AML-193 (cell line): ENCODE data around the gene CRYBB2.
"Not testable (repeated sequence)": the region's sequence is repeated elsewhere in the genome, so short reads cannot be mapped to it uniquely, and the experiment has no call there.

Experiments used
- DNase-seq, 2 experiments: peaks; one replicate each; lab custom pipeline; 2025; lab: John Stamatoyannopoulos, UW

CRYBB2 gene

DNA sequence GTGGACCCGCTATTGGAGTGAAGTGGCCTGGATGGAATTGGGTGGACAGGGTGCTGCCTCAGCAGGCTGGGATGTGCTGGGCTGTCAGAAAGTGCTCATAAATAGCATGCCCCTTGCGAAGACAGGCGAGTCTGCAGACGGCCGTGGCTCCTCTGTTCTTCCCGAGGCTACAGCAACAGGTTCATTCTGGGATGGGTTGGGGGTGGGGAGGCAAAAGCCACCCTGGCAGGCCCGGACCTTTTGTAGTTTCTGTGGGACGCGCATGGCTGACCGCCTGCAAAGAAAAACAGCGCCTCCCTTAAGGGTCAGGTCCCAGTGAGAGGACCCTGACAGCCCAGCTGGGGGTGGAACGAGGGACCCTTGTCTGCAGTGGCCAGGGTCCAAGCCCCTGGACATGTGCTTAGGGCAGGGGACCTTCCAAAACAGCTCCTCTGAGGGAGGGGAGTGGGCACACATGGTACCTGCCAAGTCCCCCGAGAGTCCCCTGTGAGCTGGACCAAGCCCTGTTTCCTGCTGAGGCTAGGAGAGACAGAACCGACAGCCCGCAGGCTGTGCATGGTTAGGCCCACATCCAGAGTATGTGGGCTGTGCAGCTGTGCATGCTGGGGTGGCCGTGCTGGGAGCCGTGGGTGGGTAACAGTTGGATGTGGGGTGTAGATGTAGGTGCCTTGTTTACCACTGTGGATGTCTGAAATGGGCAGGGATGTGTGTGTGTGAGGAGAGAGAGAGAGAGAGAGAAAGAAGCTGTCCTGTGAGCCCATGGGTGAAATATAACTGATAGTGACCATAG, 19.5 kb upstream of the CRYBB2 start, which contains the start of gene CRYBB3:
CRYBB3 (plus strand) TSS at position 128 of the 790 bp plus-strand sequence. CDS start 1,539 bp downstream, outside the sequence.
- DNase-seq: no peak

DNA sequence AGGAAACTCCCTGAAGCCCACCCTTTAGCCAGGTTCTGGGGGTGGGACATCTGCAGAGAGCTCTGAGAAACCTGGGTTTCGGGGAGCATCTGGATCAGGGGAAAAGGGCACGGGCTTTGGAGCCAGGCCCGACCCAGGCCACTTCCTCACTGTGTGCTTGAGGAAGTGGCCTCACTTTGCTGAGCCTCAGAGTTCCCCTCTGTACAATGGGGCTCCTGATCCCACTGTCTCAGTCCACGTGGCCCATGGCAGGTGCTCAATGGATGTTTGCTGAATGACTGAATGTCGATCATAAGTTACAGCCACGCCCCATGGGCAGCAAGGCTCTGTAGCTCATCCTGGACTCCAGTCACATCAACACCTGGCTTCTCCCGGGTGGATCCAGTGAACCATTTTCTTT, 18.5 kb upstream of the CRYBB2 start:
- no peak for DNase-seq

GRCh38 chr22:25201557-25202273, 17.7 kb upstream of the CRYBB2 start:
- no peak for DNase-seq

- peak; percentile 33 to 39 for DNase-seq
Observed at GRCh38 chr22:25202290-25202921, 17.0 kb upstream of the CRYBB2 start.

- DNase-seq: no peak
Observed at GRCh38 chr22:25203082-25203481, 16.4 kb upstream of the CRYBB2 start.

DNA sequence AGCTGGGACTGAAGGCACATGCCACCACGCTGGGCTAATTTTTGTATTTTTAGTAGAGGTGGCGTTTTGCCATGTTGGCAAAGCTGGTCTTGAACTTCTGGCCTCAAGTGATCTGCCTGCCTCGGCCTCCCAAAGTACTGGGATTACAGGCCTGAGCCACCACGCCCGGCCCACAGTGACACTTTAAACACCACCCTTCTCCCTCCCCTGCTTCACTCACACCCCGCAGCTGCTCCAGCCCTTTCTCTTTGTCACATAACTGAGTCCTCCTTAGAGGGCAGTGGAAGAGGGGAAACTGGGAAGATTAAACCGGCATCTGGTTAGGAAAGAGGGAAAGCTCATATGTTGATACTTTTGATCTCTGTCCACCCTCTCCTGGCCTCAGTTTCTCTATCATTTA, 14.9 kb upstream of the CRYBB2 start:
- not testable (repeated sequence) for DNase-seq

DNA sequence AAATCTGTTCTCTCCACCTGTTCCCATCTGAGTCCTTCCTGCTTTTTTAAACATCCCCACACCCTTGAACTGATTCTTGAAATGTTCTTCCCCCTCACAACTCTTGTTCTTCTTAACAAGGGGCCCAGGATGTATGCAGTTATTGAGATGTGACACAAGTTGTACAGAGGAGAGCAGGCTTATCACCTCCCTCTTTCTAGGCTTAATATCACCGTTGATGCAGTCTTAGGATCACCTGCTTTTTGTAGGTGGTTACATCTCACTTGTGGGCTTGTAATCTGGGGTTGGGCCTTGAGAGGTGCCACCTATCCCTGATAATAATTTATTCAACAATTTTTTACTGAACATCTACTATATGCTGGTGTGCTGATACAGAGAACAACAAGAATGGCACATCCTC, 13.6 kb upstream of the CRYBB2 start:
- no peak for DNase-seq

- DNase-seq: no peak
Observed at GRCh38 chr22:25206998-25207397, 12.4 kb upstream of the CRYBB2 start.

DNA sequence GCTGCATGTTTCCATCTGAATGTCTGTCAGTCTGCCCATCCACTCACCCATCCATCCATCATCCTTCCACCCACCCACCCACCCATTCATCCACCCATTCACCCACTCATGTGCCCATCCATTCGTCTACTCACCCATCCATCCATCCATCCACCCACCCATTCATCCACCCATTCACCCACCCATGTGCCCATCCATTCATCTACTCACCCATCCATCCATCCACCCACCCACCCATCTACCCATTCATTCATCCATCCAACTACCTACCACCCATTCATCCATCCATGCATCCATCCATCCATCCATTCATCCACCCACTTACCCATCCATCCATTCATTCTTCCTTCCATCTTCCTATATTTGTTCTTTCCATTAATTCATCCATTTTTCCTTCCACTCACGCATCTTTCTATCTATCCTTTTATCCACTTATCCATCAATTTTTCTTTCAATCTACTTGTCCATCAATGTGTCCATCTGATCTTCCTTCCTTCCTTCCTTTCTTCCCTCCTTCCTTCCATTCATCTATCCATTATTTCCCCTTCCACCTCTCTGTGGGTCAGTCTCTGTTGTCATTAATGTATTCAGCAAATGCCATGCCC, 11.8 kb upstream of the CRYBB2 start:
- no peak for DNase-seq

DNA sequence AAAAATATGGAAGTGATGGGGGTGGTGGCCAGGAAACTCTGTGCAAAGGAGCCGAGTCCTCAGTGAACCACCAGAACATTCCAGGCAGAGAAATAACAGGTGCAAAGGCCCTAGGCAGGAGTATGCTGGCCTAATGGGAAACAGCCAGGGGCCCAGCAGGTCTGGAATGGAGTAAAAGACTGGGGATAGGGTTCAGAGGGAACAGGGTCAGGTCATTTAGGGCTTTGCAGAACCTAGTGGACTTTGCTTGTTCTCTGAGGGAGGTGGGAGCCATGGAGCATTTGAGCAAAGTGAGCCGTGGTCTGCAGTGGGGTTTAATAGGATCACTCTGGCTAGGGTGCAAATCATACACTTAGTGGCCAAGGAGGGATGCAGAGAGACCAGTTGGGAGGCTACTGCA, 11.1 kb upstream of the CRYBB2 start:
- no peak for DNase-seq

- DNase-seq: no peak
Observed at GRCh38 chr22:25208743-25209505, 10.5 kb upstream of the CRYBB2 start.

DNA sequence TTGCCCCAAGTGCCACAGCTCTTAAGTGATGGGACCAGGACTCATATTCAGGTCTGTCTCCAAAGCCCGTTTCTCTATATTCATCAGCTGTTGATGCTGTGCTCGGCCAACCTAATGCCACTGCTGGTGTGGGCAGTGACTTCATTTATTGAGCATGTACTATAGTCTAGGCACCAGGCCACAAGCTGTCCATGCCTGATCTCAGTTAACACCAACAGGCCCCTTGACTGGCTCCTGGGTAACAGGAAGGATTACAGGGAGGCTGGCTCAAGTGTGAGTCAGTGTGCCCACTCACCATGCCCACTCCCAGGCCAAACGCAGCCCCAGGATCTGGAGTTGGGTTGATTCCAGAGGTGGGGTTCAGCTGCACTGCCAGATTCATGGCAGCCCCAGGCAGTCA, 8.6 kb upstream of the CRYBB2 start:
- no peak for DNase-seq

GRCh38 chr22:25212337-25212736, 7.1 kb upstream of the CRYBB2 start:
- DNase-seq: no peak

DNA sequence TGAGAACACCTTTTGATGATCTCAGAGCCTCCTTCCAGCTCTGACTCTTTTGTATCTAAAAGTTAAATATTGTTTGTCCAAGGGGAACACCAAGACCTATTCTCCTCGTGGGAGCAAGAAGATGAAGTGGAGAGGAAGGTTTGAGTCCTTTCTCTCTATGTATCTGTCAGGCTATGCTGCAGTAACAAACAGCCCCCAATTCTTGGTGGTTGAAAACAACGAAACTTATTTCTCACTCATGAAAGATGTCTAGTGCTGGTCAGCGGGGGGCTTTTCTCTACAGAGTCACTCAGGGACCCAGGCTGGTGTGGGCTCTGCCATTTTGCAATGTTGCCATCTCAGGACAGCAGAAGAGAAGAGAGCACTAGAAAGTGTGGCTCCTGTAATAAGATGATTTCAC, 6.2 kb upstream of the CRYBB2 start:
- no peak for DNase-seq

DNA sequence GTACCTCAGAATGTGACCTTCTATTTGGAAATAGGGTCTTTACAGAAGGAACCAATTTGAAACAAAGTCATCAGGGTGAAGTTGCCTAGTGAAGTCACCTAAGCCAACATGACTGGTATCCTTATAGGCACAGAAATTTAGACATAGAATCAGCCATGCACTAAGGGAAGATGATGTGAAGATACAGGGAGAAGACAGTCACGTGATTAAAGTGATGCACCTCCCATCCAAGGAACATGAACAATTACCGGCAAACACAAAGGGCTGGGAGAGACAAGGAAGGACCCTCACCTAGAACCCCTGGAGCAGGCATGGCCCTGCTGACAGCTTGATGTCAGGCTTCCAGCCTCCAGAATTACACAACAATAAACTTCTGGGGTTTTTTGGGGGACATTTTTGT, 3.2 kb upstream of the CRYBB2 start:
- DNase-seq: no peak

GRCh38 chr22:25219948-25220442, 556 bp downstream of the CRYBB2 start:
- no peak for DNase-seq

DNA sequence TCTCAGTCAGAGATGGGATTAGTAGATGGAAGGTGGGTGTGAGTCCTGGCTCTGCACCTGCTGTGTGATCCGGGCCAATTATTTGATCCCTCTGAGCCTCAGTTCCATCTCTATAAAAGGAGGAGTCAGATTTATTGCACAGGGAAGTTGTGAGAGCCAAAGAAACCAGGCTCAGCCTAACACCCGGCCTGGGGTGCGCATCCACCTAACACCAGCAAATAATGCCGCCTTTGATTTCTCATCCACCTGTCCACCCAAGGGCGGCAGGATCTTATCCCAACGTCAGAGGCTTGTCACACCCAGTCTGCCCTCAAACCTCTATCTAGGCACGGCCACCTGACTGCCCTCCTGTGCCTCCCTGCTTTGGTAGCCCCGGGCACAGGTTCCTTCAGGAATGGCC, 2.4 kb downstream of the CRYBB2 start:
- DNase-seq: no peak

DNA sequence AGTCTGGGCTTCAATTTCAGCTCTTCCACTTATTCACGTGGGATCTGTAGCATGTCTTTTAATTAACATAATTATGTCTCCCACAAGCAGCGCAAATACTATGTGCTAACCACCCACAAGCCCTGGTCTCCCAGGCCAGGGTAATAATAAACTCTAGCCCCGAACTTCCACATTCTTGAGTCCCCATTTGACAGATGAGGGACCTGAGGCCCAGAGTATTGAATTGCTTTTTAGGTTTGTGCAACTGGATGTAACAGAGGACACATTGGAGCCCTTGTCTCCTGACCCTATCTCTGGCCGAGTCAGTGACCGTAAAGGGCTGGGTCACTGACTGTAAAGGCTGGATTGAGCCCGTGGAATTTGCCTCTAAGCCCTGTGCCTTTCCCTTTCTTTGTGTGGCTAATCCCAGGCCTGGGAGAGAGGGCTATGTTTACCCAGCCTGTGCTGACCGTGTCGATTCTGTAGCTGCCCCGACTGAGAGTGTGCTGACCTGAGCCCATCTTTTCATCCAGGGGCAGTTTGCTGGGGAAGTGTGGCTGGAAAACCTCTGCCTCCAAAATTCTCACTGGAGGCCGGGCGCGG, 3.9 kb downstream of the CRYBB2 start:
- DNase-seq: no peak

- no peak for DNase-seq
Observed at GRCh38 chr22:25228822-25229221, 9.4 kb downstream of the CRYBB2 start.

GRCh38 chr22:25230760-25231159, 11.3 kb downstream of the CRYBB2 start:
- not testable (repeated sequence) for DNase-seq

GRCh38 chr22:25232301-25232700, 12.9 kb downstream of the CRYBB2 start:
- no peak for DNase-seq
